HG02678 (cell line): ENCODE measurements around the gene LPCAT1.

Experiments used
- ATAC-seq: cut with Tn5 transposase; IDR thresholded peaks from one replicate; pipeline ENCODE4 v1.9.1; 2021; ENCODE audit warnings: mild to moderate bottlenecking, moderate library complexity; ENCODE audit not compliant: unreplicated experiment

The LPCAT1 gene

GRCh38 chr5:1446602-1447343, 77.0 kb downstream of the LPCAT1 start:
- ATAC-seq, result no peak

GRCh38 chr5:1445689-1446601, 77.8 kb downstream of the LPCAT1 start:
- ATAC-seq, result no peak

- no peak for ATAC-seq
Observed at GRCh38 chr5:1445313-1445688, 78.5 kb downstream of the LPCAT1 start, which contains the start of gene SLC6A3. Gene SLC6A3 (minus strand): TSS chr5:1445440. CDS start chr5:1443197, 2,243 bp downstream.

- no peak for ATAC-seq
Observed at GRCh38 chr5:1444361-1445189, 79.2 kb downstream of the LPCAT1 start.

GRCh38 chr5:1443991-1444360, 79.8 kb downstream of the LPCAT1 start:
- ATAC-seq, result no peak

- no peak for ATAC-seq
Observed at GRCh38 chr5:1443171-1443570, 80.6 kb downstream of the LPCAT1 start.

- ATAC-seq, result no peak
Observed at GRCh38 chr5:1442222-1443145, 81.3 kb downstream of the LPCAT1 start.

- ATAC-seq, result no peak
Observed at GRCh38 chr5:1441166-1441865, 82.4 kb downstream of the LPCAT1 start.

- no peak for ATAC-seq
Observed at GRCh38 chr5:1440098-1440493, 83.7 kb downstream of the LPCAT1 start.

- ATAC-seq, result no peak
Observed at GRCh38 chr5:1439388-1440097, 84.2 kb downstream of the LPCAT1 start.

- ATAC-seq, result no peak
Observed at GRCh38 chr5:1438871-1439270, 84.9 kb downstream of the LPCAT1 start.

GRCh38 chr5:1437876-1438559, 85.7 kb downstream of the LPCAT1 start:
- ATAC-seq, result no peak

- ATAC-seq, result no peak
Observed at GRCh38 chr5:1437226-1437829, 86.4 kb downstream of the LPCAT1 start.

GRCh38 chr5:1436681-1437080, 87.1 kb downstream of the LPCAT1 start:
- ATAC-seq, result no peak

GRCh38 chr5:1436036-1436435, 87.7 kb downstream of the LPCAT1 start:
- ATAC-seq, result no peak

GRCh38 chr5:1435369-1435768, 88.4 kb downstream of the LPCAT1 start:
- no peak for ATAC-seq

- ATAC-seq, result no peak
Observed at GRCh38 chr5:1432296-1432695, 91.5 kb downstream of the LPCAT1 start.

- ATAC-seq, result no peak
Observed at GRCh38 chr5:1431896-1432295, 91.9 kb downstream of the LPCAT1 start.
